HUES64 (cell line): ENCODE data around the gene GFPT2.
A peak's percentile ranks its signal among the peaks of the same experiment; 100 is the strongest.

ENCODE experiments used
- H3K27ac ChIP-seq: 2 replicates; pipeline ENCODE4 v1.7.0; 2013; ENCODE audit warnings: low read depth, low read length, inconsistent platforms
- H3K27me3 ChIP-seq: 2 replicates; pipeline ENCODE4 v1.6.1; 2013; ENCODE audit warnings: mild to moderate bottlenecking, low read length; ENCODE audit not compliant: insufficient read depth
- H3K36me3 ChIP-seq: 2 replicates; pipeline ENCODE4 v1.6.1; 2013; ENCODE audit warnings: mild to moderate bottlenecking, low read length; ENCODE audit not compliant: insufficient read depth
- H3K4me1 ChIP-seq: 2 replicates; pipeline ENCODE4 v1.6.1; 2013; ENCODE audit warnings: mild to moderate bottlenecking, low read length, moderate library complexity; ENCODE audit not compliant: insufficient read depth
- H3K4me3 ChIP-seq: 2 replicates; pipeline ENCODE4 v1.5.1; 2013; ENCODE audit warnings: mild to moderate bottlenecking, low read length, moderate library complexity
- H3K9ac ChIP-seq: 2 replicates; pipeline ENCODE4 v1.6.1; 2013; ENCODE audit warnings: mild to moderate bottlenecking, low read depth, low read length
- H3K9me3 ChIP-seq: 2 replicates; pipeline ENCODE4 v1.6.1; 2013; ENCODE audit warnings: low read depth, low read length; ENCODE audit not compliant: insufficient read depth
- WGBS: fragments of 150-250, 120-280 bp; methylation state at CpG from one replicate; pipeline ENCODE4 v1.1.7; 2013; ENCODE audit warnings: missing lambda C conversion rate; 5-methylcytosine and 5-hydroxymethylcytosine counted together

GFPT2 gene

DNA sequence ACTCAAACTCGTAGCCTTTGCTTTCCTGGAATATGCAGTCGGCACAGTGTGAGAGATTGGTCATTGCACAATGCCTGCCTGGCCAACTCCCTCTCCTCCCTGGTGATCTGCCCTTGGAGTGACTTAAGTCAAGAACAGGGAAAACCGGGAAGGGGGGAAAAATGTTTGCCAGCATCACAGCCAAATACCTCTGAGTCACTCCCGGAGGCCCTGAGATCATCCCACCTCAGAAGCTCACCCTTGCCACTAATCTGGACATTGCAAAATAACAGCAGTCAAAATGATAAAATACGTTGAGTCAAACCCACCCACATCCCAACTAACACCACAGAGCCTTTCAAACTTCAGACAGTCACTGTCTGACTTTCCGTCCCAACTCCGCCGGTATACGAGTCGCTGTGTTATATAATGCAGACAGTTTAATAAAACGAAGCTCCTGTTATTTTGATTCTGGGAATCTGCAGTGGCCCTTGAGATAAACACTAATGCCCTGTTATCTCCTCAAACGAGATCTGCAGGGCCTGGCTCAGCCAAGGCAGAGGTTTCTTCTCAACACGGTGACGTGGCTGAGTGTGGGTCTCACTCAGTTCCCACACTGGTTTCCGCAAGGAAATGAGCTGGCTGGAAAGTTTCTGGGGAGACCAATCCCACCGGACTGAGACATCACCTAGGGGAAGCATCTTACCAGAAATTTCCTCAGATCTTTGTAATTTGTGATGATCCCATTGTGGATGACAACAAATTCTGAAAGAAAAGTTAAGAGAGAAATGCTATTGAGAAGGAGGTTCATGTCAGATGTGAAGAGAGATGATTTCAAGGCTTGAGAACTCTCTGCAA lies 22.1 kb downstream of the GFPT2 start:
- peak overlapping the region; percentile 87 for H3K9ac ChIP-seq
- no peak overlapping the region; the same call in 1 of the 2 replicates for H3K4me3 ChIP-seq
- peaks cover 86% of the 10 kb centered on the region for H3K36me3 ChIP-seq
- H3K4me1 ChIP-seq = peaks cover 18% of the 10 kb centered on the region
- no peaks in the 10 kb centered on the region for H3K9me3 ChIP-seq
- no peaks in the 10 kb centered on the region for H3K27me3 ChIP-seq
- WGBS = 80% methylated on average over 16 of the region's 16 CpGs
- peak overlapping the region; percentile 100 for H3K27ac ChIP-seq

DNA sequence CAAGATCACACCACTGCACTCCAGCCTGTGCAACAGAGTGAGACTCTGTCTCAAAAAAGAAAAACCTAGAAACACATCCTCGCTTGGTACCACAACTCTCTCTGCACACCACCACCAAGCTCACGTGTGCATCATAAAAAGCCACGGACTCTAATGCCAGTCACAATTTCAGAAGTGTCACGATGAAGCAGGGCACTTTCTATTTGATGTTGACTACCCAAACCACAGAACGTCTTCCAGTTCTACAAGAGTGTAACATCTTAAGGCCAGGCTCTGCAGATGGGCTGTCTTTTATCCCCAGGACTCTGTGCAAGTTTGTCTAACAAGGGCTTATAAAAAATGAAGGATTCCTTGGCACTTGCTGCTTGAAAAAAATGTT lies 22.9 kb downstream of the GFPT2 start:
- H3K27ac ChIP-seq = peak overlapping the region; percentile 100
- WGBS = 92% methylated on average over 5 of the region's 5 CpGs
- H3K4me1 ChIP-seq = peaks cover 18% of the 10 kb centered on the region
- H3K36me3 ChIP-seq = peaks cover 83% of the 10 kb centered on the region
- no peak overlapping the region for H3K4me3 ChIP-seq
- no peaks in the 10 kb centered on the region for H3K9me3 ChIP-seq
- peak overlapping the region; percentile 87; the same call in 1 of the 2 replicates for H3K9ac ChIP-seq
- no peaks in the 10 kb centered on the region for H3K27me3 ChIP-seq

DNA sequence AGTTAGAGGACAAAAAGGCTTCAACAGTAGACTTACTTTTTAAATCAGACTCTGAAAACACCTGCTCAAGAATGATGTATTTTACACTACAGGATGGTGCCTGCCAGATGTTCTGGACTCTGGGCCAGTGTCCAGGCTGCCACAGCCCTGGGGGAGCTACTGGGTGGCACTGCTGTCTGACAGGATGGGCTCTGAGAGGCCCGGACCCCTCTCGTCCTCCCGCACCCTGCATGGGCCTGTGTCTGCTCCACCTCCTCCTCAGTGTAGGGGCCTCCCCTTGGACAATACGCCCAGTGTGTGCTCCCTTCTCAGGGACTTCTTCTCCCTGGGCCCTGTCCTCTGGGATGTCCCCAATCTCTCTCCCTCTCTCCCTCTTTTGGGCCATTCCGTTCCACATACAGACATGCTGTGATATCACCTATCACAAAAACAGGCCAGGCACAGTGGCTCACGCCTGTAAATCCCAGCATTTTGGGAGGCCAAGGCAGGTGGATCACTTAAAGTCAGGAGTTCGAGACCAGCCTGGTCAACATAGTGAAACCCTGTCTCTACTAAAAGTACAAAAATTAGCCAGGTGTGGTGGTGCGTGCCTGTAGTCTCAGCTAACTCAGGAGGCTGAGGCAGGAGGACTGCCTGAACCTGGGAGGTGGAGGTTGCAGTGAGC lies 23.4 kb downstream of the GFPT2 start:
- H3K9me3 ChIP-seq = no peaks in the 10 kb centered on the region
- H3K4me1 ChIP-seq = peaks cover 18% of the 10 kb centered on the region
- 93% methylated on average over 8 of the region's 8 CpGs for WGBS
- peak overlapping the region; percentile 26 for H3K27ac ChIP-seq
- no peaks in the 10 kb centered on the region for H3K27me3 ChIP-seq
- no peak overlapping the region for H3K9ac ChIP-seq
- H3K4me3 ChIP-seq = no peak overlapping the region
- peaks cover 83% of the 10 kb centered on the region for H3K36me3 ChIP-seq

DNA sequence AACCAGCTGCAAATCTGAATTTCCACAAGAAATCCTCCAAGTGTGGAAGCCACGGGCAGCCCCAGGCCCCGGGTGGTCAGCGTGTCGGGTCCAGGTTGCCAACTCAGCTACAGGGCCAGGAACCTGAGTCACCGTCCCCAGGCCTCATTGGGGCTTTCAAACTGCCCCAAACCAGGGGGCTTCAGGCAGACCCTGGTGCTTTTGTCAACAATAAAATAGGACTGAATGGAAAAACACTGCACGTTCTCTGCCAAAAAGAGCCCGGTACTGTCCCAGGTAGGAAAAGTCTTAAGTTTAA lies 24.0 kb downstream of the GFPT2 start:
- peaks cover 83% of the 10 kb centered on the region for H3K36me3 ChIP-seq
- H3K4me3 ChIP-seq = no peak overlapping the region
- peaks cover 18% of the 10 kb centered on the region for H3K4me1 ChIP-seq
- peak overlapping the region; percentile 35; the same call in 1 of the 2 replicates for H3K27ac ChIP-seq
- no peaks in the 10 kb centered on the region for H3K27me3 ChIP-seq
- H3K9me3 ChIP-seq = no peaks in the 10 kb centered on the region
- WGBS = 89% methylated on average over 7 of the region's 7 CpGs
- H3K9ac ChIP-seq = no peak overlapping the region

- H3K36me3 ChIP-seq = peaks cover 83% of the 10 kb centered on the region
- H3K27ac ChIP-seq = peak overlapping the region; percentile 35; the same call in 1 of the 2 replicates
- no peaks in the 10 kb centered on the region for H3K9me3 ChIP-seq
- peaks cover 18% of the 10 kb centered on the region for H3K4me1 ChIP-seq
- 81% methylated on average over 31 of the region's 31 CpGs for WGBS
- no peak overlapping the region for H3K4me3 ChIP-seq
- no peaks in the 10 kb centered on the region for H3K27me3 ChIP-seq
- H3K9ac ChIP-seq = no peak overlapping the region
Measured at GRCh38 chr5:180328296-180329137, 24.6 kb downstream of the GFPT2 start.

DNA sequence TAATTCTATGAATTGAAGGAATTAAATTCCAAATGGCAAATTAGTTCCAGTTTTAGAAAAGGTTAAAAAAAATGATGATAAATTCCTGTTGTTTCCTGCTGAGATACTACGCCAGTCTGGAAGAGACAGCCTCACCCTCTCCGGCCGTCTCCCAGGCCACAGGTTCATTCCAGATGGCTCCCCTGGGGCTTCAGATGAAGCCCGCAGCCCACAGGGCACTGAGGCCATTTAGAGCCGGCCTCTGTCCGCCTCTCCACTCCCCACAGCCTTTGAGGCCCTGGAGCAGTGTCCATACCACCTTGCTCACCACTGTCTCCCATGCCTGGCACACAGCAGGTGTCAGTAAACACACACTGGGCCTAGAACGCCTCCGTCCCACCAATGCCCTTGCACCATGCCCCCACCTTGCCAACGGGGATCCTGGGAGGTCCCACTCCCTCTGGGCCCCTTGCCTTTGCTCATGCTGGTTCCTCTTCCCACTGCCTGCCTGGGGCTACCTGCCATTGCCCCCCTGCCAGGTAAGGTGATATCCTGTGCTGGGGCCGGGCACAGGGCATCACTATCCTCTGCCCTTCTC lies 26.1 kb downstream of the GFPT2 start:
- WGBS = 94% methylated on average over 10 of the region's 10 CpGs
- Histone ChIP-seq H3K27me3 (no peaks in the 10 kb centered on the region), H3K9ac (no peak overlapping the region)

DNA sequence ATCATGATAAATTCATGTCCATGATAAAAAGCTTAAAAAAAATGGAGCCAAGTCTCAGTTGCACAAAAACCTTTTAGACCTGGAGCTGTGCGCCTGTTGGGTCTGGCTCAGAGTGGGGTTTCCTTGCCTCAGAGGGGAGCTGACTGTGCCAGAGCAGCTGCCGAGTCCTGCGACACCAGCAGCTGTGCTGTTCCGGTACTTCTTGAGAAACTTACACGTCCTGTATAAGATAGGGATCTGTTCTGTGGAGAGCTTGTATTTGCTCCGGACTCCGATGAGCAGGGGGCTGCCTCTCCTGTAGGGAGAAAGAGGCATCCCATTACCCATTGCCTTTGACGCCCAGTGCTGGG lies 28.6 kb downstream of the GFPT2 start:
- Histone ChIP-seq H3K4me1 (no peaks in the 10 kb centered on the region), H3K9me3 (no peaks in the 10 kb centered on the region)

More for the DNA sequence above, 26.1 kb downstream of the GFPT2 start:
- Histone ChIP-seq H3K36me3 (peaks cover 89% of the 10 kb centered on the region), H3K4me1 (peaks cover 18% of the 10 kb centered on the region), H3K4me3 (no peak overlapping the region), H3K27ac (no peak overlapping the region), H3K9me3 (no peaks in the 10 kb centered on the region)

GRCh38 chr5:180323941-180324600 lies 29.1 kb downstream of the GFPT2 start:
- H3K4me3 ChIP-seq = no peak overlapping the region
- H3K36me3 ChIP-seq = peaks cover 92% of the 10 kb centered on the region
- 81% methylated on average over 10 of the region's 11 CpGs for WGBS
- peak overlapping the region; percentile 17; the same call in 1 of the 2 replicates for H3K27ac ChIP-seq
- H3K4me1 ChIP-seq = no peaks in the 10 kb centered on the region
- no peaks in the 10 kb centered on the region for H3K9me3 ChIP-seq
- H3K27me3 ChIP-seq = no peaks in the 10 kb centered on the region
- no peak overlapping the region for H3K9ac ChIP-seq

More for the DNA sequence above, 28.6 kb downstream of the GFPT2 start:
- peaks cover 92% of the 10 kb centered on the region for H3K36me3 ChIP-seq
- no peak overlapping the region for H3K4me3 ChIP-seq
- no peak overlapping the region for H3K27ac ChIP-seq
- no peaks in the 10 kb centered on the region for H3K27me3 ChIP-seq
- no peak overlapping the region for H3K9ac ChIP-seq
- 88% methylated on average over 8 of the region's 8 CpGs for WGBS

- H3K27ac ChIP-seq = no peak overlapping the region
- no peak overlapping the region for H3K9ac ChIP-seq
- H3K27me3 ChIP-seq = no peaks in the 10 kb centered on the region
- no peaks in the 10 kb centered on the region for H3K9me3 ChIP-seq
- H3K4me3 ChIP-seq = no peak overlapping the region
- no peaks in the 10 kb centered on the region for H3K4me1 ChIP-seq
- WGBS = 90% methylated on average over 14 of the region's 14 CpGs
- peaks cover 92% of the 10 kb centered on the region for H3K36me3 ChIP-seq
Measured at GRCh38 chr5:180323160-180323559, 30.0 kb downstream of the GFPT2 start.

- Histone ChIP-seq H3K27me3 (no peaks in the 10 kb centered on the region), H3K9ac (no peak overlapping the region), H3K4me3 (no peak overlapping the region), H3K9me3 (no peaks in the 10 kb centered on the region), H3K4me1 (no peaks in the 10 kb centered on the region), H3K27ac (no peak overlapping the region), H3K36me3 (peaks cover 90% of the 10 kb centered on the region)
- 97% methylated on average over 23 of the region's 23 CpGs for WGBS
Measured at GRCh38 chr5:180318456-180319089, 34.6 kb downstream of the GFPT2 start.
